ENCODE measurements around the gene RARRES1. TPM values are rescaled to one million over a fixed set of nuclear protein-coding genes. Genes with fewer than 3 reads are reported as not detected.

Gene RARRES1
- total and polyA plus RNA-seq, 2 experiments from 2014 or later: 0.10 to 0.82 TPM

- Histone ChIP-seq H3K4me1 (ENCODE audit: insufficient read depth) (no peaks in the 10 kb centered on the region), H3K27me3 (ENCODE audit: insufficient read depth) (no peaks in the 10 kb centered on the region), H3K4me3 (no peak overlapping the region), H3K9me2 (ENCODE audit: insufficient read depth) (no peaks in the 10 kb centered on the region), H4K20me1 (replicated peaks; ENCODE audit: insufficient read depth) (no peaks in the 10 kb centered on the region; the same call in 1 of the 2 replicates), H3K79me2 (replicated peaks; ENCODE audit: insufficient read depth) (no peaks in the 10 kb centered on the region), H3K4me2 (no peak overlapping the region), H3K36me3 (ENCODE audit: insufficient read depth) (peaks cover 27% of the 10 kb centered on the region), H3F3A (replicated peaks; ENCODE audit: low read depth) (no peaks in the 10 kb centered on the region), H2AFZ (no peak overlapping the region), H3K27ac (ENCODE audit: low read depth) (no peak overlapping the region)
- DNase-seq (ENCODE audit: low spot score): no peak
- Mint-ChIP-seq H3K27ac (no peak overlapping the region), H3K27me3 (ENCODE audit: insufficient read depth, low read depth, poor library complexity) (no peaks in the 10 kb centered on the region), H3K4me3 (no peak overlapping the region), H3K4me1 (no peaks in the 10 kb centered on the region), H3K9me3 (no peaks in the 10 kb centered on the region), H3K36me3 (ENCODE audit: low read depth) (peaks cover 28% of the 10 kb centered on the region; the same call in 2 of the 3 replicates)
- ATAC-seq: no peak
- no peak for TF ChIP-seq STAT1 (IDR thresholded peaks at IDR 0.05; ENCODE audit: unreplicated experiment)
- TF ChIP-seq CREB1 (CRISPR knock-in tag; IDR thresholded peaks at IDR 0.05; ENCODE audit: low read depth): no peak
- TF ChIP-seq ZNF331 (CRISPR knock-in tag; IDR thresholded peaks at IDR 0.05; ENCODE audit: low read depth): no peak
- no peak for TF ChIP-seq ETS1 (IDR thresholded peaks at IDR 0.05)
- no peak for TF ChIP-seq POLR2AphosphoS5 (IDR thresholded peaks at IDR 0.05; ENCODE audit: low read depth)
- TF ChIP-seq ZNF462 (CRISPR knock-in tag; IDR thresholded peaks at IDR 0.05): no peak
- no peak for TF ChIP-seq JUNB (IDR thresholded peaks at IDR 0.05; ENCODE audit: unreplicated experiment)
- TF ChIP-seq EZH2phosphoT487 (IDR thresholded peaks at IDR 0.05; ENCODE audit: unreplicated experiment): no peak
- TF ChIP-seq ZNF114 (CRISPR knock-in tag; IDR thresholded peaks at IDR 0.05): no peak
- no peak for TF ChIP-seq REST (IDR thresholded peaks at IDR 0.05; ENCODE audit: unreplicated experiment)
- no peak for TF ChIP-seq CTCF (conservative IDR thresholded peaks at IDR 0.05; ENCODE audit: low read depth in 2 of 2)
- TF ChIP-seq NANOG (IDR thresholded peaks at IDR 0.05; ENCODE audit: borderline replicate concordance): no peak
- TF ChIP-seq EZH2 (IDR thresholded peaks at IDR 0.05; ENCODE audit: low read depth, unreplicated experiment): no peak
Observed at GRCh38 chr3:158660711-158661110, 71.5 kb downstream of the RARRES1 start.

Measured in GM23338 (cell line).